Measurements from ENCODE around the gene MSMB.

- TF ChIP-seq CTCF (conservative IDR thresholded peaks at IDR 0.05; ENCODE audit: low read length) (no peak), EZH2phosphoT487 (IDR thresholded peaks at IDR 0.05; ENCODE audit: borderline replicate concordance, low read depth, low read length) (no peak)
These were observed 31.1 kb upstream of the MSMB start for GRCh38 chr10:46077141-46077554.
